Measurements from ENCODE around the gene EYS.

- TF ChIP-seq EP300 (IDR thresholded peaks at IDR 0.05) (no peak), CTCF (IDR thresholded peaks at IDR 0.05) (no peak)
Observed at GRCh38 chr6:64985726-64986125, 721.3 kb downstream of the EYS start.

Data from stomach (tissue), 4 donors.